ENCODE measurements around the gene SORBS2.
"Not testable (repeated sequence)": the region's sequence is repeated elsewhere in the genome, so short reads cannot be mapped to it uniquely, and the experiment has no call there.

SORBS2 gene, protein sequence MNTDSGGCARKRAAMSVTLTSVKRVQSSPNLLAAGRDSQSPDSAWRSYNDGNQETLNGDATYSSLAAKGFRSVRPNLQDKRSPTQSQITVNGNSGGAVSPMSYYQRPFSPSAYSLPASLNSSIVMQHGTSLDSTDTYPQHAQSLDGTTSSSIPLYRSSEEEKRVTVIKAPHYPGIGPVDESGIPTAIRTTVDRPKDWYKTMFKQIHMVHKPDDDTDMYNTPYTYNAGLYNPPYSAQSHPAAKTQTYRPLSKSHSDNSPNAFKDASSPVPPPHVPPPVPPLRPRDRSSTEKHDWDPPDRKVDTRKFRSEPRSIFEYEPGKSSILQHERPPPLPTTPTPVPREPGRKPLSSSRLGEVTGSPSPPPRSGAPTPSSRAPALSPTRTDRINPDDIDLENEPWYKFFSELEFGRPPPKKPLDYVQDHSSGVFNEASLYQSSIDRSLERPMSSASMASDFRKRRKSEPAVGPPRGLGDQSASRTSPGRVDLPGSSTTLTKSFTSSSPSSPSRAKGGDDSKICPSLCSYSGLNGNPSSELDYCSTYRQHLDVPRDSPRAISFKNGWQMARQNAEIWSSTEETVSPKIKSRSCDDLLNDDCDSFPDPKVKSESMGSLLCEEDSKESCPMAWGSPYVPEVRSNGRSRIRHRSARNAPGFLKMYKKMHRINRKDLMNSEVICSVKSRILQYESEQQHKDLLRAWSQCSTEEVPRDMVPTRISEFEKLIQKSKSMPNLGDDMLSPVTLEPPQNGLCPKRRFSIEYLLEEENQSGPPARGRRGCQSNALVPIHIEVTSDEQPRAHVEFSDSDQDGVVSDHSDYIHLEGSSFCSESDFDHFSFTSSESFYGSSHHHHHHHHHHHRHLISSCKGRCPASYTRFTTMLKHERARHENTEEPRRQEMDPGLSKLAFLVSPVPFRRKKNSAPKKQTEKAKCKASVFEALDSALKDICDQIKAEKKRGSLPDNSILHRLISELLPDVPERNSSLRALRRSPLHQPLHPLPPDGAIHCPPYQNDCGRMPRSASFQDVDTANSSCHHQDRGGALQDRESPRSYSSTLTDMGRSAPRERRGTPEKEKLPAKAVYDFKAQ (N-terminal part only)

DNA sequence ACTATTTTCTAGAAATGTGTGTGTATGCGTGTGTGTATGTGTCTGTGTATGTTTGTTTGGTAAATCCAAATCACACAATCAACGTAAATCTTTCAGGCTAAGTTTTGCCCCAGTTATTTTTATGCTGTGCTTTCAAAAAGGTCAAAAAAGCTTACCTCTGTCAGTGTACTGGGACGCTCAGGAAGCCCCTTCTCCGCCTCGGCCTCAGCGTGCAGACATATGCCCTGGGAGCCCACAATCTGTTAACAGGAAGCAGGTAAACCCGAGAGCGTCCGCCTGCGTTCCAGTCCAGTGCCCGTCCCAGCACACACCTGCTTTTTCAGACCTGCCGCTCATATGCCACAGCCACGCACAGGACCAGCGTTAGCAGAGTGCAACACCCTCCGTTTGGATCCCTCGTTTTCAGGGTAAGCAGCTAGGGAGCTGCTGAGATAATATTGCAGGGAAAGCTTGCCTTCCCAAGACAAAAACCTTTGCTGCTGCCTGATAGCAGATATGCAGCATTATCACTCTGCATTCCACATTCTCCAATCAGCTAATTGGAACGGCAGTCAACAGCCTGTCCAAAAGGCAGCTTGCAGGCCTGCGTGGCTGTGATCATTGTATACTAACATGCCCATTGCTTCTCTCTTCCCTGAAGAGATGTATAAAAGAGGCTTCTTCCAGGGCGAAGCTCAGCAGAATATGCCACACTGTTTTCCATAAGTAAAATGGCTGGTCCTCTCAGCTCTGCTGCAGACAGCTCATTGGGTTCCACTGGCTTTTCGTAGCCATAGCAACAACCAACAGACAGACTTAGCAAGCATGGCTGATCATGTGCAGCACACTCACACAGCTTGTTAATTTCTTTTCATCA is at the start of gene SORBS2:
Gene SORBS2, minus strand, starts transcription at position 686 of the 856 bp plus-strand sequence. CDS start 121,623 bp downstream, outside the sequence.
- Histone ChIP-seq H3K4me1 (ENCODE audit: control insufficient read depth, insufficient read depth, low read length) (peaks cover 28% of the 10 kb centered on the region), H3K36me3 (ENCODE audit: control insufficient read depth, insufficient read depth, low read length) (no peaks in the 10 kb centered on the region), H3K27ac (ENCODE audit: low read depth, low read length) (peak within 1 kb of the TSS; percentile 39), H3K27me3 (ENCODE audit: control insufficient read depth, insufficient read depth, low read length) (no peaks in the 10 kb centered on the region), H3K9me3 (ENCODE audit: control insufficient read depth, insufficient read depth, low read length) (no peaks in the 10 kb centered on the region), H3K4me3 (ENCODE audit: low read depth, low read length) (no peak within 1 kb of the TSS), H3K9ac (ENCODE audit: low read depth, low read length) (no peak within 1 kb of the TSS; the same call in 1 of the 2 replicates)

DNA sequence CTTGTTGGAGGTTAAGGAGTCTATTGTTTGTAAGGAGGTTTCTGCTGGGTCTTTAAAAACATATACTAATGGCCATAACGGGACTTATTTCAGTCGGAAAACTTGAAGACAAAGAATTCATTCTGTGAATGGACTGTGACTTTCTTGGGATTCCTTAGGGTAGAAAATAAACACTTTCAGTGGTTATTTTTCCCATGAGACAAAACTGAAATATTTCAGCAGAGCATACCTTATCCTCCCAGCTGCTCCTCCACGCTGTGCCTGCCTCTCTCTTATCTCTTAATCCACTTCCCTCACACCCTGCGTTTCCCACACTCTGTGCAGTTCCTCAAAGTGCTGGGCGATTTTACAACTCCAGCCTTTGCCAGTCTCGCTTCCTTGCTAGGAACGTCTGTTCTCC is 47.1 kb upstream of the SORBS2 start:
- H3K9me3 ChIP-seq (ENCODE audit: control insufficient read depth, insufficient read depth, low read length) = peaks cover 21% of the 10 kb centered on the region
- H3K9ac ChIP-seq (ENCODE audit: low read depth, low read length) = no peak overlapping the region
- no peak overlapping the region for H3K4me3 ChIP-seq (ENCODE audit: low read depth, low read length)
- no peaks in the 10 kb centered on the region for H3K27me3 ChIP-seq (ENCODE audit: control insufficient read depth, insufficient read depth, low read length)
- no peak overlapping the region for H3K27ac ChIP-seq (ENCODE audit: low read depth, low read length)
- H3K36me3 ChIP-seq (ENCODE audit: control insufficient read depth, insufficient read depth, low read length) = no peaks in the 10 kb centered on the region
- H3K4me1 ChIP-seq (ENCODE audit: control insufficient read depth, insufficient read depth, low read length) = peaks cover 3% of the 10 kb centered on the region; the same call in 1 of the 2 replicates

DNA sequence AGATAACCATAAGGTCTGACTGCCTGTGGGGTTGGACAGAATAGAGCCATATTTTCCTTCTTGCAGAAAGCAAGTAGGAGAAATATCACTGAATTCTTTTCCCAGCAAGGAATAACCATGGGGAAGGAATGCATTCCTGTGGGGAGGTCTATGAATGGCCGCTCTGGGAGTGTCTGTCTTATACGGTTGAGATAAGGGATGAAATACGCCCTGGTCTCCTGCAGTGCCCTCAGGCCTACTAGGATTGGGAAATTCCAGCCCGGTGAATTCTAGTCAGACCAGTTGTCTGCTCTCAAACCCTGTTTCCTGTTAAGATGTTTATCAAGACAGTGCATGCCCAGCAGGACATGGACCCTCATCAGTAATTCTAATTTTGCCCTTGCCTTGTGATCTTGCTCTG is 45.6 kb upstream of the SORBS2 start:
- H3K4me1 ChIP-seq (ENCODE audit: control insufficient read depth, insufficient read depth, low read length); H3K27me3 ChIP-seq (ENCODE audit: control insufficient read depth, insufficient read depth, low read length); H3K9ac ChIP-seq (ENCODE audit: low read depth, low read length); H3K4me3 ChIP-seq (ENCODE audit: low read depth, low read length); H3K27ac ChIP-seq (ENCODE audit: low read depth, low read length); H3K36me3 ChIP-seq (ENCODE audit: control insufficient read depth, insufficient read depth, low read length): not testable (repeated sequence)
- peaks cover 21% of the 10 kb centered on the region for H3K9me3 ChIP-seq (ENCODE audit: control insufficient read depth, insufficient read depth, low read length)

DNA sequence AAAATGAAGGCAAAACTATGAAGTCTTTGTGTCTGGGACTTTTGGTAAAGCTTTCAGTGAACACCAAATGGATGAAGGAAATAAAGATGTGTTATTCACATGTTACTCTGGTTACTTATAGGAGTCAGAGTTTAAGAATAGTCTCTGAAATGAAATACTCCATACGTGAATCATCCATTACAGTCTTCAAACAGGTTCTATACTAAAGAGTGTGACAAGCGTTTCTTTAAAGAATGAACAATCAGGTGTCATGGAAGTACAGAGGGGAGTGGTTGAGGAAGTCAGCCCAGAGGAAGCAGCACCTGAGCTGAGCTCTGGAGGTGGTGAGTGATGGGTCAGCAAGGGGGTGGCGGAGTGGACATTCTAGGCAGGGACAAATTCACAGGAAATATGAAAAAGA is 41.8 kb upstream of the SORBS2 start:
- H3K9me3 ChIP-seq (ENCODE audit: control insufficient read depth, insufficient read depth, low read length) = peaks cover 25% of the 10 kb centered on the region

DNA sequence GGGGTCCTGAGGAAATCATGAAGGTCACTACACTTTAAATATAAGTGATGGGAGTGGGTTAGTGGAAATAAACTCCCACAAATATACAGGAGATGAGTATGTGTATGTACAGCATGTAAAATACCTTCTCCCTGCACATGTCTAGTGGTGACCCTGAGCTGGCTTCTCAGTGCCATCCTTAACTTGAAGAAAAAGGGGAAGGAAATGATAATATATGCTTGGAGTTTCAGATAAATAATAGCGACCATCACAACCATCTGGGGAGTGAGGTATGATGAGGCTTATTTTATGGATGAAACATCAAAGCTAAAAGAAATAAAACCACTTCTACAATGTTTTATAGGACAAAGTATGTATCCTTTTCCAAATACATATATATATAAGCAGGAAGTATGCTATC is 41.0 kb upstream of the SORBS2 start:
- Histone ChIP-seq H3K27me3 (ENCODE audit: control insufficient read depth, insufficient read depth, low read length) (no peaks in the 10 kb centered on the region), H3K9ac (ENCODE audit: low read depth, low read length) (no peak overlapping the region), H3K27ac (ENCODE audit: low read depth, low read length) (no peak overlapping the region), H3K36me3 (ENCODE audit: control insufficient read depth, insufficient read depth, low read length) (no peaks in the 10 kb centered on the region), H3K9me3 (ENCODE audit: control insufficient read depth, insufficient read depth, low read length) (peaks cover 17% of the 10 kb centered on the region; the same call in 1 of the 2 replicates), H3K4me3 (ENCODE audit: low read depth, low read length) (no peak overlapping the region), H3K4me1 (ENCODE audit: control insufficient read depth, insufficient read depth, low read length) (peaks cover 4% of the 10 kb centered on the region)

More for the DNA sequence above, 41.8 kb upstream of the SORBS2 start:
- Histone ChIP-seq H3K27me3 (ENCODE audit: control insufficient read depth, insufficient read depth, low read length) (no peaks in the 10 kb centered on the region), H3K4me3 (ENCODE audit: low read depth, low read length) (no peak overlapping the region), H3K9ac (ENCODE audit: low read depth, low read length) (no peak overlapping the region), H3K36me3 (ENCODE audit: control insufficient read depth, insufficient read depth, low read length) (no peaks in the 10 kb centered on the region), H3K4me1 (ENCODE audit: control insufficient read depth, insufficient read depth, low read length) (peaks cover 3% of the 10 kb centered on the region; the same call in 1 of the 2 replicates), H3K27ac (ENCODE audit: low read depth, low read length) (no peak overlapping the region)

DNA sequence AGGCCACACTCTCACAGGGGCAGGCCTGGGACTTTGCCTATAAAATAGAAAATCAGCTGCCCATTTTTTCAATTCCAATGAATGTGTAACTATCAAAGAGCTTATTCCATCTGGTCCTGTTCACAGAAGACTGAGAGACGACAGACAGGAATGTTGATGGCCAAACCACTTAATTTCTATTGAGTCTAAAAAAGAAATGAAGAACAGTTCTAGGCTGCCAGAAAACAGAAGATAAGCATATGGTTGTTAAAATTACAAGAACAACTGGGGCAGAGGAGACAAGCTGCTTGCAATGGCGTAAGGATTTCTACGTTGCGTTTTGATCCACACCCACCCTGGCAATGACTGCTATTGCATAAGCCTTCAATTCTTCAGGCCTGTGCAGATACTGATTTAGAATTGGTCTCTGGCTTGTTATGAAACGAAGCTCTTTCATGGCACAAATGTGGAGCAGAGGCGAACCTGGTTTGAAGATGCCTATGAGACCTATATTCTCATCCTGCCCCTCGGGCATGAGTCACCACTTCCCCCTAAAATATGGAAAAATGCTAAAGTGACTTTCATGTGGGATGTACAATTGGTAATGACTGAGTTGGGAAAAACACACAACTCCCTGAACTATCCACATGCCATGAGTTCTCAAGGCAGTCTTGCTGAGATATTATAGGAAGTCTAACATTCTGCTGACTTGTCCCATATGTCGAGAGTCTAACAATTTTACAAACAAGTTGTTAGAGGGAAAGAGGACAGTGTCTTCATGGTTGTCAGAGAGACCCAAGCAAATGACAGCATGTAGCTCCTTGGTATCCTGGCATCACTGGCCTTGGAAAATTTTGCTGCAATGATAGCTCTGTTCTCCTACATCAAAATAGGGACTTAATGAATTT is 37.9 kb upstream of the SORBS2 start:
- no peak overlapping the region for H3K4me3 ChIP-seq (ENCODE audit: low read depth, low read length)
- peaks cover 15% of the 10 kb centered on the region for H3K4me1 ChIP-seq (ENCODE audit: control insufficient read depth, insufficient read depth, low read length)
- H3K27ac ChIP-seq (ENCODE audit: low read depth, low read length) = no peak overlapping the region
- H3K9ac ChIP-seq (ENCODE audit: low read depth, low read length) = no peak overlapping the region
- H3K9me3 ChIP-seq (ENCODE audit: control insufficient read depth, insufficient read depth, low read length) = peaks cover 13% of the 10 kb centered on the region
- H3K27me3 ChIP-seq (ENCODE audit: control insufficient read depth, insufficient read depth, low read length) = no peaks in the 10 kb centered on the region
- H3K36me3 ChIP-seq (ENCODE audit: control insufficient read depth, insufficient read depth, low read length) = no peaks in the 10 kb centered on the region

DNA sequence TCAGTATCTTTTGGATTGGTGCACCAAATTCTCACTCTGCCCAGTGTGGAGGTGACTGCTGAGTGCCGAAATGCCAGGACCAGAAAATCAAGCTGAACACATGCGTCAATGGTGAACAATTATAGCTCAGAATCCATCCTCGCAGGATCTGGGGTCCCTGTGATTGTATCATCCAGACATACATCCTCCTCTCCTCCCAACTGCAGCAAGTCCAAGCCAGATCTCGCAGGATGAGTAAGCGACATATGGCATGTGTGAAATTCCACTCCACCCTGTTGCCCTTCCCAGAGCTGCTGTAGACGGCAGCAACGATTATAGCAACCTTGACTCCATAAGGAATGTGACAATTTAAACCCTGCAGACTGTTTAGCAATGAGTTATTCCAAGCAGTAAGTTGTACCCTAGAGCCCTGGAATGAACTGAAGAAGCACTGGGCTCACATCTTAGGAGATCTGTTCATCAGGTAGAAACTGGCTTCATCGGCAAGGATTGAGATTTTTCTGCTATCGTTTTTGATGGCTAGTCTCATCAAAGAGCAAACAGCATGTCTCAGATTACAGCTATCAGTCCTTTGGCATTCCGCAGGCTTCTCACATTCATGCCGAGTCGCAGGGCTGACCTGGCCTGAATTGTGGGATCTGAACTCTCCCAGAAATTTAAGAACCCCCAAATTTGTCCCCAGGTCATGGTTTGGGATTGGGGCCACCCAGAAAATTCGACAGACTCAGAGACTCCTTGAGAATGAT is 35.5 kb upstream of the SORBS2 start:
- Histone ChIP-seq H3K4me1 (ENCODE audit: control insufficient read depth, insufficient read depth, low read length) (peaks cover 20% of the 10 kb centered on the region), H3K9me3 (ENCODE audit: control insufficient read depth, insufficient read depth, low read length) (peaks cover 13% of the 10 kb centered on the region), H3K27me3 (ENCODE audit: control insufficient read depth, insufficient read depth, low read length) (no peaks in the 10 kb centered on the region), H3K36me3 (ENCODE audit: control insufficient read depth, insufficient read depth, low read length) (no peaks in the 10 kb centered on the region), H3K27ac (ENCODE audit: low read depth, low read length) (no peak overlapping the region), H3K9ac (ENCODE audit: low read depth, low read length) (no peak overlapping the region), H3K4me3 (ENCODE audit: low read depth, low read length) (no peak overlapping the region; the same call in 1 of the 2 replicates)

DNA sequence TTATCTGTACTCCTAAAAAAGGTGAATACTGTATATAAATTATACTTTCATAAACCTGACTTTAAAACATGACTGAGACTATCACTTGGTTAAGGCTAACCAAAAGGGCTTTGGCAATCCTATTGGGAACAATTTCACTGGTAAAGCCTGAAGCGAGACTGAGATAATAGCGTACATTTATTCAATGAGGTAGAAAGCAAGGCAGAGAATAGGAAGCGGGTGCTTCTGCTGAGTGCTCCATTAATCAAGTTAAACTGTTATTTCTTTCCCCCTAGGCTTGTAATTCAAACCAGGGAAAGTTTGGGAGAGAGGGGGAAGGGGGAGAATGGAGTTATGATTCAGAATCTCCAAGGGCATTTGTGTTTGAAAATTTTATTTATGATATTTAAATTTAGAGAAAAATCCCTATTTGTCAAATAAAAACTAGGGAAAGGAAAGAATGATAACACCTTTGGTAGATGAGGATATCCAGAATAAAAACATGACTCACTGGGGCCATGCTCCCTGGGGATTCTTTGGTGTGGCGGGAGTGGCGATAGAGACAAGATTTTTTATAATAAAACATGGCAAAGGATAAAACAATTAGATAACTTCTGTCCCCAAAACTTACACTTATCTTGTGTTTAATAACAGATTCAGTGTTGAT is 34.6 kb upstream of the SORBS2 start:
- no peak overlapping the region for H3K4me3 ChIP-seq (ENCODE audit: low read depth, low read length)
- no peaks in the 10 kb centered on the region for H3K27me3 ChIP-seq (ENCODE audit: control insufficient read depth, insufficient read depth, low read length)
- H3K9ac ChIP-seq (ENCODE audit: low read depth, low read length) = no peak overlapping the region
- H3K4me1 ChIP-seq (ENCODE audit: control insufficient read depth, insufficient read depth, low read length) = peaks cover 20% of the 10 kb centered on the region
- H3K27ac ChIP-seq (ENCODE audit: low read depth, low read length) = no peak overlapping the region
- peaks cover 13% of the 10 kb centered on the region for H3K9me3 ChIP-seq (ENCODE audit: control insufficient read depth, insufficient read depth, low read length)
- H3K36me3 ChIP-seq (ENCODE audit: control insufficient read depth, insufficient read depth, low read length) = no peaks in the 10 kb centered on the region

DNA sequence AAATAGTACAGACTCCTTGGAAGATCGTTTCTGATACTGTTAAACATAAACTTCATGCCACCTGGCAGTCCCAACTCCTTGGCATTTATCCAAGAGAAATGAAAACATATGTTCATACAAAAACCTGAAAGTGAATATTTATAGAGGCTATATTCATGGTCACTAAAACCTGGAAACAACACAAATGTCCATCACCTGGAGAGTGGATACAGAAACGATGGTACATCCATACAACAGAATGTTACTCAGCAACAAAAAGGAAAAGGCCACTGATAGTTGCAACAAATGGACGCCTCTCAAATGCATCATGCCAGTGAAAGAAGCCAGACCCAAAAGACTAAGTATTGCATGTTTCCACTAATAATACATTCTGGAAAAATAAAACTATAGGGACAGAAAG is 34.0 kb upstream of the SORBS2 start:
- peaks cover 20% of the 10 kb centered on the region for H3K4me1 ChIP-seq (ENCODE audit: control insufficient read depth, insufficient read depth, low read length)
- no peak overlapping the region for H3K4me3 ChIP-seq (ENCODE audit: low read depth, low read length)
- H3K36me3 ChIP-seq (ENCODE audit: control insufficient read depth, insufficient read depth, low read length) = no peaks in the 10 kb centered on the region
- no peaks in the 10 kb centered on the region for H3K27me3 ChIP-seq (ENCODE audit: control insufficient read depth, insufficient read depth, low read length)
- H3K27ac ChIP-seq (ENCODE audit: low read depth, low read length) = no peak overlapping the region
- no peak overlapping the region for H3K9ac ChIP-seq (ENCODE audit: low read depth, low read length)
- peaks cover 13% of the 10 kb centered on the region for H3K9me3 ChIP-seq (ENCODE audit: control insufficient read depth, insufficient read depth, low read length)

Measured in HUES48 (cell line).